Stimulated activated CD8-positive, alpha-beta memory T cell treated with anti-CD3 and anti-CD28 coated beads, Interleukin-4, amount 100 ng/mL, for 24 hours (primary cell): ENCODE results near the gene LRRC4C.

Experiments used
- DNase-seq: peaks from one replicate; pipeline ENCODE4 v3.0.0-alpha.2; 2020; ENCODE audit warnings: low read depth

Gene LRRC4C

GRCh38 chr11:40370821-40371616, 1088.4 kb downstream of the LRRC4C start:
- DNase-seq = no peak

GRCh38 chr11:40360206-40360798, 1099.2 kb downstream of the LRRC4C start:
- no peak for DNase-seq

DNA sequence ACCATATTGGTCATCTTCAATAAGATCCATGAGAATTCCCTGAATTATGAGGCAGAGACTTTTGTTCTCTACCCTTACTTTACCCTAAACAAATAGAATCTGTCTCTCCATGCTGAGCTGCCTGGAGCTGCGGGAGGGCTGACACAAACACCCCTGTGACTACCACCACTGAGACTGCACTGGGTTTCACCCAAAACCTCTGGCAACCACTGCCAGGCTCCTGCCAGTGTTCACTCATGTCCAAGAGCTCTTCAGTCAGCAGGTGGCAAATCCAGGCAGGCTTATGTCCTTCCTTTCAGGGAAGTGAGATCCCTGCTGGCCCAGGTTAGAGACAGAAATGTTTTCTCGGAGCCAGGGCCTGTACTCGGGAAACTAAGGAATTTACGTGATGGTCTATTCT, 1105.3 kb downstream of the LRRC4C start:
- no peak for DNase-seq

DNA sequence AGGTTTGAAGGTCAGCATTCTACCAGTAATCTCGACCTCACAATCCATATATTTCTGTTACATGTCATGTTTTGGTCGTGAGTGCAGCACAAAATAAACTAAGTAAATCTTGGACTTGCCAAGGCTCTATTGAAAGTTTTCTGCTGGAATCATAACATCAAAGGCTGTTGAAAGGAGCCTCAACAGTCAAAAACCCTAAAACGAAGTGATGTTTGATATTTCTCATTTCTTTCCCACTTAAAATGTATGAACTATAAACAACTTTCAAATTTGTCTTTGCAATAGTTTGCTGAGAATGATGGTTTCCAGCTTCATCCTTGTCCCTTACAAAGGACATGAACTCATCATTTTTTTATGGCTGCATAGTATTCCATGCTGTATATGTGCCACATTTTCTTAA, 1118.5 kb downstream of the LRRC4C start:
- DNase-seq = no peak

GRCh38 chr11:40338739-40339138, 1120.7 kb downstream of the LRRC4C start:
- no peak for DNase-seq

- no peak for DNase-seq
Measured at GRCh38 chr11:40338062-40338461, 1121.4 kb downstream of the LRRC4C start.

DNA sequence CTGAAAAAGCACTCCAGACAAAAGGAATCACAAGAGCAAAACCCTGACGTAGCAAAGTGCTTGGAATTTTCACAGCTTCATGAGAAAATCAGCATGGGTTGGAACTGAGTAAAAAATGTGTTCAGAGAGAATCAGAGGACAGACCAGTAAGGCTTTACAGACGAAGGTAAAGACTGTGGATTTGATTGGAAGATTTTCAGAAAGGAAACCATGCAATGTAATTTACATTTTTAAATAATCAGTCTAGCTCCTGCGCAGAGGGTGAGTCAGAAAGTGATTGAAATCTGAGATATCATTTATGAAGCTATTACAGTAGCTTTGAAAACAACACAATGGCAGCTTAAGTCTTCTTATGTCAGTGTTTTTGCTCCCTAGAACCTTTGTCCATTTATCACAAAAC, 1122.3 kb downstream of the LRRC4C start:
- DNase-seq = no peak

DNA sequence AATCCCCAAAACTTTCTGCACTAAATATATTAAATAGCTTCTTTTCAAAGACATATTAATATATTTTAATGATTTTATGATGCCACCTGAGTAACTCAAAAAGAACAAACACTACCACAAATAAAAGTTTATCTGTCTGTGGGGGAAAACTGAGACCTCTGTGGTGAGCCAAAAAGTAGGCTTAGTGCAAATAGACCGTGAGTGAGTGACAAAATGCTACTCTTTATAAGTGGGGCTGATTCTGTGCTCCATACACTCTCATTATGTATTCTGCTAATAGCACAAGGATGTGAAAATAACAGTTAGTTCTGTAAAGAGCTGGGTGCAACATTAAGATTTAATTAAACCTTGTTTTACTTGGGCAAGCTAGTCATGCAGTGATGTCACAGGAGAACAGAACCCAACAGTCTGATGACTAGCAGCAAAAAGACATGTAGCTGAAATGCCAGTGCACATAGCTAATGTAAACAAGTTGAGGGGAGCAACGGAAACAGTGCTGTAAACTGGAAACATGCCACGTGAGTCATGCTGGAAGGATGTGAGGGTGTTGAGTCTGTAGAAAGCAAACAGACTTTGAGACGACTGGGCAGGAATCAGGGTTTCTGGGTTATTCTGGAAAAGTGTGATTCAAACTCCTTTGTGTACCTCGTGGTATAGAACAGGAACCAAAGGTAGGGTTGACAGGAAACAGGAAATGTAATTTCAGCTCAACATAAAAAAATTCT, 1130.4 kb downstream of the LRRC4C start:
- no peak for DNase-seq

GRCh38 chr11:40323241-40323640, 1136.2 kb downstream of the LRRC4C start:
- no peak for DNase-seq

DNA sequence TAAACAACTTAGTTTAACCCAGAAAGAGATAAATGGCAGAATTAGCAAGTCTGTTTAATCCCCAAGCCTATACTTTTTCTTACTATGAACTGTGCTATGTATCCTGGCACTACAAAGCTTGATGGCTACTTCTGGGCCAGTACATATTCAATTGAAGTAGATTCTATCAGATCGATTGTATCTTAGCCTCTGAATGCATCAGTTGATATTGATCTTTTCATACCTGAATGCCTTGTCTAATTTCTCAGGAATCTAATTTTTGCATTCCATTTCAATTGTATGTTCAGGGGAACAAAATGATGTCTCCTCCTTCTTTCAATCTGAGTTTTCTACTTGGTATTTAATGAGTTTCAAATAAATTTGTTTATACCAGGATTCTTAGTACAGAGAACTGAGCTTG, 1137.9 kb downstream of the LRRC4C start:
- no peak for DNase-seq

- no peak for DNase-seq
Measured at GRCh38 chr11:40316171-40316570, 1143.3 kb downstream of the LRRC4C start.

DNA sequence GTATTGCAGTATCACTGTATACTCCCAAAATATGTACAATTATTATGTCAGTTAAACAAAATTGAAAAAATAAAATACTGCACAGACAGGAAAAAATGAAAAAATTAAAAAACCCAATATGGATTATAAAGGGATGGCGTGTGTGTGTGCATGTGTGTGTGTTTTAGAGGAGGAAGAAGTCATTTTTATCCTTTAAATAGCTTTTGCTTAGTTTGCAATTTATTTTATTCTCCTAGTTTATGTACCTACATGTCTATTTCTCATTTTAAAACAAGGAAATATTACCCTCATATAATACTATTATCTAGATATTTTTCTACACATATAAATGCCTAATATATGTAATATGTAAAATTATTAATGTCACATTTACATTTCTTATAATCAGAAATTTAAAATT, 1144.3 kb downstream of the LRRC4C start:
- no peak for DNase-seq

DNA sequence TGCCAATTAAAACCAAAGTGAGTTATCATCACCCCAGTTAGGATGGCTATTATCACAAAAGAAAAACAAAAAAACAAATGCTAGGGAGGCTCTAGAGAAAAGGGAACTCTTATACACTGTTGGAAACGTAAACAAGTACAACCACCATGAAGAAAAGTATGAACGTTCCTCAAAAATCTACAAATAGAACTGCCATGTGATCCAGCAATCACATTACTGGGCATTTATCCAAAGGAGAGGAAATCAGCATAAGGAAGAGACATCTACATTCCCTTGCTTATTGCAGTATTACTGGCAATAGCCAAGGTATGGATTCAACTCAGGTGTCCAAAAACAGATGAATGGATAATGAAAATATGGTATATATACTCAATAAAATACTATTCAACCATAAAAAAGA, 1145.1 kb downstream of the LRRC4C start:
- DNase-seq = no peak

- DNase-seq = no peak
Measured at GRCh38 chr11:40306938-40307548, 1152.4 kb downstream of the LRRC4C start.

GRCh38 chr11:40302669-40303068, 1156.8 kb downstream of the LRRC4C start:
- no peak for DNase-seq

GRCh38 chr11:40295466-40295865, 1164.0 kb downstream of the LRRC4C start:
- no peak for DNase-seq

DNA sequence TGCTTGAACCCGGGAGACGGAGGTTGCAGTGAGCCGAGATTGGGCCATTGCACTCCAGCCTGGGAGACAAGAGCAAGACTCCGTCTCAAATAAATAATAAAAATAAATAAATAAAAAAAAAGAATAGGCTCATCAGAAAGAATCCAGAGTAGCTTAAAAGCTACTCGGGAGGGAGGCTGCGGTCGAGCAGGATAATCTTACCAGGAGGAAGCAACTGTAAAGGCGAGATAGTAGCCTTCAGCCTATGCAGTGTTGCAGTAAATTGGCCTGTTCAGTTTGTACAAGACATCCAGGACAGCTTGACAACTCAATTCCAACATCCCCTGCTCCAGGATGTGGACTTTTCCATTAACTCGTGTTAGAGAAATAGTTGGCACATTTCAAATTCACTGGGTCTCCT, 1164.7 kb downstream of the LRRC4C start:
- DNase-seq = no peak

GRCh38 chr11:40294349-40294735, 1165.1 kb downstream of the LRRC4C start:
- no peak for DNase-seq

DNA sequence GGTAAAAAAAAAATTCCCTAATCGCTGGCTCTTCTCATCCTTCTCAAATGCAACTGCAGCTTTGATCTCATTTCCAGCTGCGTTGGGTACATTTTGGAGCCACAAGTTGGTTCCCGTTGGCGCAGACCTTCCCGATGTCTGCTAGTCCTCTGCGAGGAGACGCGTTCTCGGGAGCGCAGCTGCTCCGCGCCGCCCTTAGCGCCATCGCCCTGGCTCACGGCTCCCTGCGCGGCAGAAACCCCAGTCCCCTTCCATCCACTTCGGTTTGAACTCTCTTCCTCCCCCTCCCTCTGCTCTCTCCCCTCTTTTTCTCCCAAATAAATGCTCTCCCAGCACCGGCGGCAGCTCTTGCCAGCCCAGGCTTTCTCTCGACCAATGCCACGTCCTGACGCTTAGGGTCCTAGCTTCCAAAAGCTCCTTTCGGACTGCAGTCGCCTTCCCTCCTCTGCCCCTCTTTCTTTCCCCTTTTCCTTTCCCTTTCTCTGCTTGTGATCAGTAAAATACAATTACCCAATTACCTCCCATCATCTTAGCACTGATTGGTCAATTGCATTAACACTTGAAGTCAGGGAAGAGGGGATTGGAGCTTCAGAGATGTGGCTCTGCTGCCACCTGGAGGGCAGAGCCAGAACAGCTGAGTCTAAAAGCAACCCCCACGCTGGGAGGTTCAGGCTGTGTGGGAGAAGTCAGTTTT, 1165.7 kb downstream of the LRRC4C start:
- no peak for DNase-seq

DNA sequence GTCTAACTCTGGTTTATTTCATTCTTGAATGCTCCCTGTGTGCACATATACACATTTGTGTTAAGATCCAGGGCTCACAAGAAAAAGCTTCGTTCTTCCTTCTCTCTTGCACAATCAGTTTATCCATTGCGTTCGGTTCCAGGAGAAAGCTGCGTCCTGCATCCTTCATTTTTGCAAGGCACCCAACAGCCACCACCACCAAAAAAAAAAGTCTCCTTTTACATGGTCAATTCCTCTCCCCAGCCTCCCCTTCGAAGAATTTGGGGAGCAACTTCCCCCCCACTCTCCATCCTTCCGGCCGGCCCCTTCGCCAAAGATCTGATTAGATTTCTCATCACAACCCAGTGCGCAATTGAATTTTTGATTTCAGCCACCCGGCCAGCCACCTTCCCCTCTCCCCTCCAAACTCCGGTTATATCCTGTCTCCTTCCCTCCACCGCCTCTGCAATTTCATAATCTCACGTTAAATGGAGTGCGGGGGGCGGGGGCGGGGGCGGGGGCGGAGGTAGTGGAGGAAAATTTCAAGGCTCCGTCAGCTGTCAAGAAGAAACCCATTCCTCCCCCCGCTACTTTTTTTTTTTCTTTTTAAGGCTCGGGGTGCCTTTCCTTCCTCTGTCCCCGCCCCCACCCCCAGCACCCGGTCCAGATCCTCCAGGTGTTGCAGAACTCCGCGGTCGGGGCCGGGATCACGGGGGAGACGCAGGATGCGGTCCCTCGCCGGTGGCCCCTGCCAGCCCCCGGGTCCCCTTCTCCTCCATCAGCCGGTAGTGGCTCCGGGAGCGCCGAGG, 1166.5 kb downstream of the LRRC4C start:
- DNase-seq = no peak

DNA sequence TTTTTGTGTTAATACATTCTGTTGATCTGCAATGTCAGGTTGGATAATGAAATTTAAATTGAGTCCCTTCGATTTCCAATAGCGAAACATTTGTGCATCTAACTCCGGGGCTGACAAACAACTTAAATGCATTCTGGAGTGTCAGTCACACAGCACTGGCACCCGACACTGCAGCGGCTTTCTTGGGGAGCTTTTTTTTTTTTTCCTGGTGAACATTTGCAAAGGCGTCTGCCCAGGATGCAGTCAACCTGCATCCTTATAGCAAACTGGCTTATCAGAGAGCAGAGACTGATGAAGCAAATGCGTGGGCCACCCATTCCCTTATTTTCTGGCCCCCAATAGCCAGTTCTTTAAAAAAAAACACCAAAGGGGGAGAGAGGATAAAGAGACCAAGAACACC, 1167.7 kb downstream of the LRRC4C start:
- no peak for DNase-seq
